Stimulated activated memory B cell treated with anti-CD40 and anti-IgM and Interleukin-4, amounts not matched to agents 10 μg/mL and 1 μg/mL and 100 μg/mL, for 72 hours (primary cell): ENCODE results near the gene NECTIN1.

Experiments
- ATAC-seq: fragments of 150-1000 bp; cut with Tn5 transposase; 2 replicates; pipeline ENCODE4 v1.10.0; 2021
- H3K27ac Mint-ChIP-seq: one replicate; pipeline ENCODE4 v1.8.0; 2022; ENCODE audit warnings: mild to moderate bottlenecking, mixed read lengths
- H3K27me3 Mint-ChIP-seq: one replicate; pipeline ENCODE4 v1.8.0; 2022; ENCODE audit warnings: mixed read lengths
- H3K36me3 Mint-ChIP-seq: one replicate; pipeline ENCODE4 v1.8.0; 2022; ENCODE audit warnings: mixed read lengths
- H3K4me1 Mint-ChIP-seq: one replicate; pipeline ENCODE4 v1.8.0; 2022; ENCODE audit warnings: mixed read lengths
- H3K4me3 Mint-ChIP-seq: one replicate; pipeline ENCODE4 v1.8.0; 2022; ENCODE audit warnings: mild to moderate bottlenecking, moderate library complexity, mixed read lengths
- H3K9me3 Mint-ChIP-seq: one replicate; pipeline ENCODE4 v1.8.0; 2022; ENCODE audit warnings: mixed read lengths

NECTIN1 gene

DNA sequence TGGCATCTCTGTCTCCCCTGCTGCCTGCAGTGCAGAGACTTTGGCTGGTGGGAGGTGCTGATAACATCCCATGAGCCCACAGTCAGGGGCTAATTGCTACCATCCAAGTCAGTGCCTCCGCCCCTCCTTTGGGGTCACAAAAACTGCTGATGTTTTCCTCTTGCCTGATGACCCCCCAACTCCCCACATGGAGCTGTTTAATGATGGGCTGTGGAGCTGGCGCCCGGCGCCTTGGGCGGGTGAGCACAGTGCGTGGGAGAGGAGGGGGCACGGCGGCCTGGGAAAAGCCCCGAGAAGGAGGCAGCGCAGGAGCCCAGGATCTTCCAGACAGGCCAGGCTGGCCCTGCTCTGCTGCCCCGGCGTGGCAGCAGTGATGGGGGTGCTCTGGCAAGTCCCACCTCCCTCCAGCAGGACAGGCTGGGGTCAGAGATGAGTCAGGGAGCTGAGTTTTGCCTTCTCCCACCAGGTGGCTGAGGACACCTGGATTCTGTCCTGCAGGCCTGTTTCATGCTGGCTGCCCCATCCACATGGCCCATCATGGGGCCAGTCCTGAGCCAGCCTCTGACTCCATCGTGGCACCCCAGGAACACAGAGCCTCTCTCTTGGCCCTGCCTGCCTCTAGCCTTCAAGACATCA lies 43.8 kb downstream of the NECTIN1 start:
- H3K4me3 Mint-ChIP-seq: no peak overlapping the region
- no peaks in the 10 kb centered on the region for H3K9me3 Mint-ChIP-seq
- peaks cover 20% of the 10 kb centered on the region for H3K27me3 Mint-ChIP-seq
- H3K27ac Mint-ChIP-seq: no peak overlapping the region
- ATAC-seq: no peak
- H3K36me3 Mint-ChIP-seq: no peaks in the 10 kb centered on the region
- H3K4me1 Mint-ChIP-seq: no peaks in the 10 kb centered on the region

DNA sequence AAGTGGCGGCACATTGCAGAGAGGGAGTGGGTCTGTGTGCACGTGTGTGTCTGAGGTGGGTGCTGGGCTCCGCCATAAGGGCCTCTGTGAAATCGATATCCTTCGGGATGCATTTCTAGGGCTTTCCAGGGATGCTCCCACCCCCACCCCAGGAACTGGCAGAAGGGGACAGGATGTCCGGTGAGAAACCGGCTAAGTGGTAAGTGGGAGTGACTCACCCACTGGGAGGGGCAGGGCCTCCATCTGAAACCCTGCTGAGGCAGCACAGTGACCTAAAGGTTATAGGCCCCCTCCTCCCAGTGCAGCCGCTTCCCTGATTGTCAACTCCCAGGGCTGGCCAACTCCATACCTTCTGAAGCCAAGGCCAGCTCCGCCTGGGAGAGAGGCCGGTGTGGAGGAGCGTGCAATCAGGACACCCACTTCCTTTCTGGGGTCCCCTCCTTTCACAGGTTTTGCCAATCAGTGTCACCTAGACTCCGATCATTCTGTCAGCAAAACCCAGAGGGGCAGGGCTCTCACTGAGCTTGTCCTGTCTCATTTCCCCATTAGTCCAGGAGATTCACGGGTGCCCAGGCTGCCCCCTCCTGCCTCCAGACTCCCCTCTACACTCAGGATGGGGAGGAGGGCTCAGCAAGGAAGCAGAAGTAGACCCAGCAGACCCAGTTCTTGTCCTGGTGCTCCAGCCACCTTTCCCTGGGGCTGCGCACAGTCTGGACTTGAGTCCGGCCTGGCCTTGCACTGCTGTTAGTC lies 44.5 kb downstream of the NECTIN1 start:
- no peak for ATAC-seq
- Mint-ChIP-seq H3K36me3 (no peaks in the 10 kb centered on the region), H3K4me1 (no peaks in the 10 kb centered on the region), H3K4me3 (no peak overlapping the region), H3K9me3 (no peaks in the 10 kb centered on the region), H3K27me3 (peaks cover 20% of the 10 kb centered on the region), H3K27ac (no peak overlapping the region)

DNA sequence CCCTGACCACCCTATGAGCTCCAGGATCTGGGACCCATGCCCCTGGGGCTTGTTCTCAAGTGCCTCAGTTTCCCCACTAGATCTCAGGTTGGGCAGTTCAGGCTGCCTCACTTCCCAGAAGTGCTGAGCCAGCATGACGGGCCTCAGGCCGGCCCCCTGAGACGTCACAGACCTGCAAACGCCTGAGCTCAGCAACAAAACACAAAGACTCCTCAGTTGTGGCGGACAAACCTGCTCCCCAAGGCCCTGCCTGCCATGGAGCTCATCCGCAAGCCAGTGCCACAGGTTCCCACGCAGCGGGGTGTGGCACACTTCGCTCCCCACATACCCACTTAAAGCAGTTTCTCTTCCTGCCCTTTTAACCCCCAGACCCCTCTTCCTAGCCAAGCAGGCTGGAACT lies 45.2 kb downstream of the NECTIN1 start:
- no peaks in the 10 kb centered on the region for H3K4me1 Mint-ChIP-seq
- ATAC-seq: no peak
- no peaks in the 10 kb centered on the region for H3K9me3 Mint-ChIP-seq
- no peaks in the 10 kb centered on the region for H3K36me3 Mint-ChIP-seq
- H3K27ac Mint-ChIP-seq: no peak overlapping the region
- no peak overlapping the region for H3K4me3 Mint-ChIP-seq
- H3K27me3 Mint-ChIP-seq: peaks cover 20% of the 10 kb centered on the region

DNA sequence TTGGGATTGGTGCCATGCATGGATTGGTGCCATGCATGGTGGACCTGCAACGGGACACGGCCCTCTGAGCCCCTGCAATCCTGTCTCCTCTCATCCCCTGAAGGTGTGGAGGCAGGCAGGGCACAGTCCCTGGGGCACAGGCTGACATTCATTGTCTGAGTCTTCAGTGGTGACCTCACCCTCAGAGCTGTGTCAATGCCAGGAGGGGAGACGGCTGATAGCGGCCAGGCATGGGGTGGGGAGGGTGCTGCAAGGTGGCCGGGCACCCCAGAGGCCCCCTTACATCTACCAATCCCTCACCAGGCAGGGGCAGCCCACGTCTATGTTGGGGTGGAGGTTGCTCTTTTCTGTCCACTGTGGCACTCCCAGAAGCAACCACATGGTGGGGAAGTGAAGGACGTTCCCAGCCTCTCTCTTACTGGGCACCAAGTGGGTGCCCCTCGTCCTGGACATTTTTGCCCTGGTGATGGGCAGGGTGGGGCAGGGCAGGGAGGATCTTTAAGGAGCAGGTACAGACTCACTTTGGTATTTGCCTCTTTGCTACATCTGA lies 47.6 kb downstream of the NECTIN1 start:
- peaks cover 10% of the 10 kb centered on the region for H3K36me3 Mint-ChIP-seq
- H3K27me3 Mint-ChIP-seq: peaks cover under 1% of the 10 kb centered on the region
- no peaks in the 10 kb centered on the region for H3K4me1 Mint-ChIP-seq
- no peak overlapping the region for H3K27ac Mint-ChIP-seq
- peak; percentile 13 for ATAC-seq
- H3K9me3 Mint-ChIP-seq: peaks cover 12% of the 10 kb centered on the region
- H3K4me3 Mint-ChIP-seq: no peak overlapping the region

DNA sequence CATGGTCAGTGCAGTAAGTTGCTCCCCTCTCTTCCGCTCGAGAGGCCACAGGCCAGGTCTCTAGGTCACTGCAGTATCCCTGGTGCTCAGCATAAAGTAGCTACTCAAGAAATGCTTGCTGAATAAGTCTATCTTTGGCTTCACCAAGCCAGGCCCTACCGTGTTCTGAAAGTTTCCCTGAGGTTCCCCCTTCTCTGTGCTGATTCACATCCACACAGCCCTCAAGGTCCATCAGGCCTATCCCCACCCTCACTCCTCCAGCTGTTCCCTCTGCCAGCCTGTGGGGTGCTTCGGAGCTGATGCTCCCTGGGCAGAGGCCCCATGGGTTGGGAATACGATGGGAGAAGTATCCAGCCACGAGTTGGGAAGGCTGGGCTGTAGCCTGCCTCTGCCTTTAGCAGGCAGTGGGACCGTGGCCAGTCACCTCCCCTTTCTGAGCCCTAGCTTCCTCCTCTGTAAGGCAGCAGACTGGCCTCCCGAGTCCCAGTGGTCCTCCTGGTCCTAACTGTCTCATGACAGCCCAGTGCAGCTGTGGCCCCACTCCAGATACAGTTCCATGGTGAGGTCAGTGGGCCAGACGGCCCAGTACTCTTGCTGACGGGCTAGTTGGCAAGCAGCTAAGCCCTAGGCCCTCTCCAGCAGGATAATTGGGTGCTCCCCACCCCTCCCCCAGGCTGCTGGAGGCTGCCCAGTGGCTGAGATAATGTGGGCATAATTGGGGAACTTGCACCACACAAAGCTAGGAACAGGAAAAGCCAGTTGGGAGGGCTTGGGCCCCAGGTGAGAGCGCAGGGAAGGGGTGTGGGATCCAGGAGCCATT lies 48.2 kb downstream of the NECTIN1 start:
- H3K36me3 Mint-ChIP-seq: peaks cover 12% of the 10 kb centered on the region
- H3K9me3 Mint-ChIP-seq: peaks cover 12% of the 10 kb centered on the region
- H3K4me3 Mint-ChIP-seq: no peak overlapping the region
- no peaks in the 10 kb centered on the region for H3K4me1 Mint-ChIP-seq
- no peak overlapping the region for H3K27ac Mint-ChIP-seq
- H3K27me3 Mint-ChIP-seq: no peaks in the 10 kb centered on the region
- ATAC-seq: no peak

DNA sequence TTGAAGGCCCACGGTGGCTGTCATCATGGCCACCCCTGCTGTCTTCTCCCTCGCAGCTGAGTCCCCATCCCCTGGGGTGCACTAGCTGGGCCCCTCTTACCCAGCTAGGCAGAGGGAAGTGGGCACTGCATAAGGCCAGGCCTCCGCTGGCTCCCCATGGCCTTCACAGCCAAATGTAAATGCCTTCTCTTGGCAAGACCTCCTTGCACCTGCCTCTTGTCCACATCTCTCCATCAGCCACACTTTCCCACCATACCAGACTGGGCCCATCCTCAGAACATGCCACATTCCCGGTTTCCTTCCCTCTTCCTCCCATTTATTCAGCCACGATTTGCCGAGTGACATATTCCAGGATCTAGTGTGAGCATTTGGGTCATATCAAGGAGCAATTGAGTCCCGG lies 49.7 kb downstream of the NECTIN1 start:
- Mint-ChIP-seq H3K4me3 (no peak overlapping the region), H3K27me3 (no peaks in the 10 kb centered on the region), H3K27ac (no peak overlapping the region), H3K9me3 (peaks cover 12% of the 10 kb centered on the region), H3K36me3 (peaks cover 12% of the 10 kb centered on the region), H3K4me1 (peaks cover 8% of the 10 kb centered on the region)
- ATAC-seq: no peak

DNA sequence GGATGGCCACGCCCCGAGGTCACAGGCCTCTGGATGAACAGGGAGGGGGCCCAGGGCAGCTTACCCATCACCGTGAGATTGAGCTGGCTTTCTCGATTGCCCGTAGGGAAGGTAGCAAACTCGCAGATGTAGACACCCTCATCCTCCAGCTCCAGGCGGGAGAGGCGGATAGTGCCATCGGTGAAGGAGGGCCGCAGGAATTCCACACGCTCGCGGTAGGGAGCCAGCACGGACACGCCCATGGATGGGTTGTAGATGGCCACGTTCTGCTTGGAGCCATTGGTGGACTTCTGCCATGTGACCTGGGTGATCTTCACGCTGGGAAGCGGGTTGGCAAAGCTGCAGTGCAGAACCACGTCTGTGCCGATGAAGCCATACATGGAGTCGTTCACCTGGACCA lies 50.6 kb downstream of the NECTIN1 start:
- Mint-ChIP-seq H3K27ac (no peak overlapping the region), H3K9me3 (peaks cover 12% of the 10 kb centered on the region), H3K4me1 (peaks cover 17% of the 10 kb centered on the region), H3K36me3 (peaks cover 12% of the 10 kb centered on the region), H3K4me3 (no peak overlapping the region), H3K27me3 (no peaks in the 10 kb centered on the region)
- no peak for ATAC-seq

DNA sequence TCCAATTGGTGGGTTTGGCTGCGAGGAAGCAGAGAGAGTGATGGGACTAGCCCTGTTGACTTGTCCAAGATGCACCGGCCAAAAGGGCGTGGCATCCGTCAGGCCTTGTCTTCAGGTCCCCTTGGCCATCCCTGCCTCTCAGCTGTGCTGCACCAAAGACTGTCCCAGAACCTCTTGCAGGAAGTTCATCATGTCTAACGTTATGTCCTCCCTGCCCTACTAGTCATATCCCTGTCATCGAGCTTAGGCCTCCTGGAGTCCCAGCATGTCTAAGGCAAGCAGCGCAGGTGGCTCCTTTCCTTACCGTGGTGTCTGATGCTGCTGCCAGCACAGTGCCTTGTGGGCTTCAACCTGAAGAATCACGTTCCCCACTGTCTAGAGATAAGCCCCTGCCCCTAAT lies 51.2 kb downstream of the NECTIN1 start:
- no peak overlapping the region for H3K27ac Mint-ChIP-seq
- H3K36me3 Mint-ChIP-seq: peaks cover 12% of the 10 kb centered on the region
- H3K4me1 Mint-ChIP-seq: peaks cover 23% of the 10 kb centered on the region
- H3K27me3 Mint-ChIP-seq: no peaks in the 10 kb centered on the region
- ATAC-seq: no peak
- peaks cover 12% of the 10 kb centered on the region for H3K9me3 Mint-ChIP-seq
- H3K4me3 Mint-ChIP-seq: no peak overlapping the region

DNA sequence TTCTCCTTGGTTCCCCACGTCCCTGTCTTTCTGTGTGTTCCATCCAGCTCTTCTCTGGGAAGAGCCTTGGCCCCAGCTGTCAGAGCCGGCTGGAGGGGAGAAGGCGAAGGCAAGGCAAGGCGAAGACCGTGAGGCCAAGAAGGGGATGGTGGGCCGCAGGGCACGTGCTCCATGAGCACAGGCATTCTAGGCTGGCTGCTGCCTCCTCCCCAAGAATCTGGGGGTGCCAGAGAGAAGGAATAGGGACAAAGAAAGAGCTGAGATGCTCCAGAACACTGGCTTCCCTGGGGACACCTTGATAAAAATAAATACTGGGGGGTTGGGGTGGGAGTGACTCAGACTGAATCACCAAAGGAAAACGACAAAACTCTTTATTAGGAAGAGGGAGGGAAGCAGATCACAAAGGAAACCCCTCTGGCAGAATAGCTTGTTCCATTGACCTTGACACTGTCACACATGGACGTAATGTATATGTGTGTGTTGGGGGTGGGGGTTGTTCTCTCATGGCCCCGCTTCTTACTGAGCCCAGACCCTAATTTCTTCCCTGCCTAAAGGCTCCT lies 52.5 kb downstream of the NECTIN1 start:
- ATAC-seq: no peak
- Mint-ChIP-seq H3K27me3 (no peaks in the 10 kb centered on the region), H3K9me3 (peaks cover 12% of the 10 kb centered on the region), H3K36me3 (peaks cover 12% of the 10 kb centered on the region), H3K4me1 (peaks cover 27% of the 10 kb centered on the region), H3K27ac (no peak overlapping the region), H3K4me3 (no peak overlapping the region)

DNA sequence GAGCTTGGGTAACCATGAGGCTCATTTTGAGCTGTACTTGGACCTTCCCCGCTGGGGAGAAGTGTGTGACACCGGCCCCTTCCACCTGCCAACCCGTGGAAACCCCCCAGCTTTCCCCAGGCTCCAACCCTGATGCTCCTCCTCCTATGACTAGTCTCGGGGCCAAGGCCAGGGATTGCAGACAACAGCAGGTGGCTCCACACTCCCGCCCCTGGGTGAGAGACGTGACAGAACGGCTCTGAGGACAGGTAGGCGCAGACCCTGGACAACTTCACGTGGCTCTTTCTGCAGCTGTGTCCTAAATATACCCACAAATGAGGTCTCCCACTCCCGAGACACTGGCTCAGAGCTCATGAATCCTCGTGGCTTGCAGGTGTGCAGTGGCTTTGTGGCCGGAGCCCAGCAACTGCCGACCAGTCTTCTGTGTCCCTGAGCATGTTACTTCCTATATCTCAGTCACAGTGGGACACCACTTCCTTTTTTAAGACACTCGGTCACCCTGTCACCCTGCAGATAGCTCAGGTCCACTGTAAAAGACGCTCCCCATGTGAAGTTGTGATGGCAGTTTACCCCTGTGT lies 55.2 kb downstream of the NECTIN1 start:
- peak overlapping the region; percentile 80 for H3K27ac Mint-ChIP-seq

DNA sequence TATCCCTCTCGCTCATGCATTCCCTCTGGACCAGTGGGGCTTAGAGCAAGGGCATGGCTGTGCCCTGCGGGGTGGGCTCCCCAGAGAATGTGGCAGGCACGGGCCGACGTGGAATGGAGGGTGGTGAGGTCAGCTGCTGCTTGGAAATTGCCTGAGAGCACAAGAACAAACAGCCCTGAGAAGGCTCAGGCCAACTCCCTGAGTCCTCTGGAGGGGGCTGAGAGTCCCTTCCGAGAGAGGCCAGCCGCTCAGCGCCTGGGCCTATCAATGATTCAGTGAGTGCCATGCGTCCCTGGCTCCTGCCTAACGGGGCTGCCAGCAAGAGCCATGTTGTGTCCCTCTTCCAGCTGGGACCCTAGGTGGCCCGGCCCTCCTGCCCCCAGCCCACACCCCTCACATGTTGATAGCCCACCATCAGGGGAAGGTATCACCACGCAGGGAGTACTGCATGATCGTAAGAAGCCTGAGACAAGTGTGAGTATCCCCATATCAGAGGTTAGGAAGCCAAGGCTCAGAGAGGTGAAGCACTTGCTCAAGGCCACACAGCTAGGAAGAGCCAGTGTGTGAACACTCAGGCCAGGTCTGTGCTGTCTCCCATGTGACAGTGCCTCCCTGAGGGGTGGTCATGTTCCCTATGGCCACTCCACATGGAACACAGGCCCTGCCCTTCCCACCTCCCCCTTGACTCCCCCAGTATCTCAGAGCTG lies 55.8 kb downstream of the NECTIN1 start:
- Mint-ChIP-seq H3K27ac (peak overlapping the region; percentile 80), H3K36me3 (peaks cover 12% of the 10 kb centered on the region), H3K27me3 (no peaks in the 10 kb centered on the region), H3K4me3 (peak overlapping the region; percentile 69), H3K4me1 (peaks cover 27% of the 10 kb centered on the region), H3K9me3 (peaks cover 11% of the 10 kb centered on the region)
- no peak for ATAC-seq

More for the DNA sequence above, 55.2 kb downstream of the NECTIN1 start:
- H3K4me1 Mint-ChIP-seq: peaks cover 27% of the 10 kb centered on the region
- peaks cover 12% of the 10 kb centered on the region for H3K36me3 Mint-ChIP-seq
- peaks cover 12% of the 10 kb centered on the region for H3K9me3 Mint-ChIP-seq
- peak; percentile 86 for ATAC-seq
- H3K27me3 Mint-ChIP-seq: no peaks in the 10 kb centered on the region
- H3K4me3 Mint-ChIP-seq: peak overlapping the region; percentile 69

DNA sequence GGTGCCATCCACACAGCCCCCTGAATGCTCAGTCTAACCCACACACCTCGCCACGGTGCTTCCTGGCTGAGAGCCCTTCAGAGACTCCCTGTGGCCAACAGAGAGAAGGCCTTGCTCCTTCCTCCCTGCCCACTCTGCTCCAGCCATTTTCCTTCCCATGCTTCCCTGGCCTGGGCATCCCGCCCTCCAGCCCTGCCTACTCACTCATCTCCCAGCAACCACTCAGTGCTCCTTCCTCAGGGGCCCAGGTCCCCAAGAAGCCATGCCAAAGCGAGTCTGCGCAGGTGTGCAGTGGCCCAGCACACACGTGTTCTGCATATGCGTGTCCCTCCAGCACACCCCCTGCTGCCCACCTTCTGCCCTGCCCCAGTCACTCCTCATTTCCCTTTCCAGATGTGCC lies 56.4 kb downstream of the NECTIN1 start:
- Mint-ChIP-seq H3K27me3 (no peaks in the 10 kb centered on the region), H3K4me3 (no peak overlapping the region), H3K36me3 (peaks cover 12% of the 10 kb centered on the region), H3K9me3 (peaks cover 5% of the 10 kb centered on the region), H3K27ac (peak overlapping the region; percentile 80), H3K4me1 (peaks cover 27% of the 10 kb centered on the region)
- no peak for ATAC-seq

DNA sequence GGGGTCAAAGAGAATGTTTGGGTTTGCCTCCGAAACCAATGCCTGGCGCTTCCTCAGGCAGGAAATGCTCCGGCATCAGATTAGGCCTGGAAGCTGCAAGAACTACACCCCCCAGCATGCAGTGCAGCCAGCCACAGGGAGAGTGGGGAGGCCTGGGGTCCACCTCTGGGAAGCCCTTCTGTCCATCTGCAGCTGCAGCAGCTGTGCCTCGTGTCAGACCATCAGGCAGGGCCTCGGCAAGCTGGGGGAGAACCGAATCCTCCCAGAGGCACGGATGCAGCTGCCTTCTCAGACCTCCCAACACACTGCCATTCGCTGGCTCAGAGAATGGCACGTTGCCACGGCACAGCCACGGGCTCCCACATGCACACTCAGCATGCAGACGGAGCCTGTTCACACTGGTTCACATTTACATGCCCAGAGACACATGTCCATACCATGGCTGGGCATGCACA lies 57.4 kb downstream of the NECTIN1 start:
- ATAC-seq: no peak
- Mint-ChIP-seq H3K4me1 (peaks cover 27% of the 10 kb centered on the region), H3K27me3 (no peaks in the 10 kb centered on the region), H3K36me3 (peaks cover 4% of the 10 kb centered on the region), H3K27ac (no peak overlapping the region), H3K9me3 (no peaks in the 10 kb centered on the region), H3K4me3 (no peak overlapping the region)

DNA sequence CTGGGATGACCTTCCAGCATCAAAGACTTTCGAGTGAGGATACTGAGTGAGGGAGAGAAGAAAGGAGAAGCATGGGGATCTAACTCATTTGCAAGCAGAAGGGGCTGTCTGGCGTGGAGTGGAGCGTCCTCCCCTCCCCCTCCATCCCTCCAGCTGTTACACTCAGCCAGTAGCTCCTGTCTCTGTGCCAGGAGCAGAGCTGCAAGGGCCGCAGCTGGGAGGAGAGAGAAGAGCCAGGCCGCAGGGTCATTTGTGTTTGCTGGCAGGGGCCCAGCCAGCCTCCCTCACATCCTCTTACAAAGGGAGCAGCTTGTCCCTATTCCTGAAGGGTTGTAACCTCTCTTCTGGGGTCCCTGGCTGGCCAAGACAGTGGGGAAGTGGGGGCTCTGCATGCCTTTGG lies 57.9 kb downstream of the NECTIN1 start:
- Mint-ChIP-seq H3K27me3 (peaks cover 4% of the 10 kb centered on the region), H3K9me3 (no peaks in the 10 kb centered on the region), H3K27ac (no peak overlapping the region), H3K4me3 (no peak overlapping the region), H3K4me1 (peaks cover 27% of the 10 kb centered on the region), H3K36me3 (no peaks in the 10 kb centered on the region)
- ATAC-seq: no peak
